ENCODE results near the gene EFTUD2.

DNA sequence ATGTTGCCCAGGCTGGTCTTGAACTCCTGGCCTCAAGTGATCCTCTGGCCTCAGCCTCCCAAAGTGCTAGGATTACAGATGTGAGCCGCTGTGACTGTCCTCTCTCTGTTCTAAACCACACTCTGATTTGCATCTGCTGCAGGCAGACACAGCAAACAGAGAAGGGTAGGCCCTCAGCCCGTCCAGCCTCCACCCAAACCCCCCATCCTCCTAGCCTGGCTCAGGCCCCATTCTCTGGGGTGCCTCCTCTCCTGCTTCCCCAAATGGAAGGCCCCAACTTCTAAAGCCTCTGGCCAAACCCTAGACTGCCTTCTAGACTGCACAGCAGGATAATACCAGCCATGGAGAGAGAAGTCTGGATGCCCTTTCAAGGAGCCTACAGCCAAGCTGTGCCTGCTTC lies 20.2 kb upstream of the EFTUD2 start:
- TF ChIP-seq, protein P1, sequence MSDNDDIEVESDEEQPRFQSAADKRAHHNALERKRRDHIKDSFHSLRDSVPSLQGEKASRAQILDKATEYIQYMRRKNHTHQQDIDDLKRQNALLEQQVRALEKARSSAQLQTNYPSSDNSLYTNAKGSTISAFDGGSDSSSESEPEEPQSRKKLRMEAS (IDR thresholded peaks at IDR 0.05) = no peak
- TF ChIP-seq, protein P2, sequence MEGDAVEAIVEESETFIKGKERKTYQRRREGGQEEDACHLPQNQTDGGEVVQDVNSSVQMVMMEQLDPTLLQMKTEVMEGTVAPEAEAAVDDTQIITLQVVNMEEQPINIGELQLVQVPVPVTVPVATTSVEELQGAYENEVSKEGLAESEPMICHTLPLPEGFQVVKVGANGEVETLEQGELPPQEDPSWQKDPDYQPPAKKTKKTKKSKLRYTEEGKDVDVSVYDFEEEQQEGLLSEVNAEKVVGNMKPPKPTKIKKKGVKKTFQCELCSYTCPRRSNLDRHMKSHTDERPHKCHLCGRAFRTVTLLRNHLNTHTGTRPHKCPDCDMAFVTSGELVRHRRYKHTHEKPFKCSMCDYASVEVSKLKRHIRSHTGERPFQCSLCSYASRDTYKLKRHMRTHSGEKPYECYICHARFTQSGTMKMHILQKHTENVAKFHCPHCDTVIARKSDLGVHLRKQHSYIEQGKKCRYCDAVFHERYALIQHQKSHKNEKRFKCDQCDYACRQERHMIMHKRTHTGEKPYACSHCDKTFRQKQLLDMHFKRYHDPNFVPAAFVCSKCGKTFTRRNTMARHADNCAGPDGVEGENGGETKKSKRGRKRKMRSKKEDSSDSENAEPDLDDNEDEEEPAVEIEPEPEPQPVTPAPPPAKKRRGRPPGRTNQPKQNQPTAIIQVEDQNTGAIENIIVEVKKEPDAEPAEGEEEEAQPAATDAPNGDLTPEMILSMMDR (IDR thresholded peaks at IDR 0.05; ENCODE audit: low read depth, low read length, missing input control) = no peak
- TF ChIP-seq, protein P3, sequence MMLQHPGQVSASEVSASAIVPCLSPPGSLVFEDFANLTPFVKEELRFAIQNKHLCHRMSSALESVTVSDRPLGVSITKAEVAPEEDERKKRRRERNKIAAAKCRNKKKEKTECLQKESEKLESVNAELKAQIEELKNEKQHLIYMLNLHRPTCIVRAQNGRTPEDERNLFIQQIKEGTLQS (IDR thresholded peaks at IDR 0.05) = no peak
- TF ChIP-seq, protein P4, sequence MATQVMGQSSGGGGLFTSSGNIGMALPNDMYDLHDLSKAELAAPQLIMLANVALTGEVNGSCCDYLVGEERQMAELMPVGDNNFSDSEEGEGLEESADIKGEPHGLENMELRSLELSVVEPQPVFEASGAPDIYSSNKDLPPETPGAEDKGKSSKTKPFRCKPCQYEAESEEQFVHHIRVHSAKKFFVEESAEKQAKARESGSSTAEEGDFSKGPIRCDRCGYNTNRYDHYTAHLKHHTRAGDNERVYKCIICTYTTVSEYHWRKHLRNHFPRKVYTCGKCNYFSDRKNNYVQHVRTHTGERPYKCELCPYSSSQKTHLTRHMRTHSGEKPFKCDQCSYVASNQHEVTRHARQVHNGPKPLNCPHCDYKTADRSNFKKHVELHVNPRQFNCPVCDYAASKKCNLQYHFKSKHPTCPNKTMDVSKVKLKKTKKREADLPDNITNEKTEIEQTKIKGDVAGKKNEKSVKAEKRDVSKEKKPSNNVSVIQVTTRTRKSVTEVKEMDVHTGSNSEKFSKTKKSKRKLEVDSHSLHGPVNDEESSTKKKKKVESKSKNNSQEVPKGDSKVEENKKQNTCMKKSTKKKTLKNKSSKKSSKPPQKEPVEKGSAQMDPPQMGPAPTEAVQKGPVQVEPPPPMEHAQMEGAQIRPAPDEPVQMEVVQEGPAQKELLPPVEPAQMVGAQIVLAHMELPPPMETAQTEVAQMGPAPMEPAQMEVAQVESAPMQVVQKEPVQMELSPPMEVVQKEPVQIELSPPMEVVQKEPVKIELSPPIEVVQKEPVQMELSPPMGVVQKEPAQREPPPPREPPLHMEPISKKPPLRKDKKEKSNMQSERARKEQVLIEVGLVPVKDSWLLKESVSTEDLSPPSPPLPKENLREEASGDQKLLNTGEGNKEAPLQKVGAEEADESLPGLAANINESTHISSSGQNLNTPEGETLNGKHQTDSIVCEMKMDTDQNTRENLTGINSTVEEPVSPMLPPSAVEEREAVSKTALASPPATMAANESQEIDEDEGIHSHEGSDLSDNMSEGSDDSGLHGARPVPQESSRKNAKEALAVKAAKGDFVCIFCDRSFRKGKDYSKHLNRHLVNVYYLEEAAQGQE (IDR thresholded peaks at IDR 0.05) = no peak

Measured in liver (tissue), 3 donors.